SK-N-DZ (cell line): ENCODE results near the gene GPX3.

Experiments
- DNase-seq: peaks from one replicate; pipeline ENCODE4 v3.0.0-alpha.2; 2015; ENCODE audit warnings: low spot score

GPX3 gene

GRCh38 chr5:151076616-151077015 lies 56.2 kb downstream of the GPX3 start:
- no peak for DNase-seq

GRCh38 chr5:151077419-151077818 lies 57.0 kb downstream of the GPX3 start:
- no peak for DNase-seq

- no peak for DNase-seq
Measured at GRCh38 chr5:151077967-151078366, 57.6 kb downstream of the GPX3 start.
